Fibroblast of lung (primary cell): ENCODE results near the gene HBS1L.

Experiments
- EZH2 ChIP-seq: IDR thresholded peaks from 2 replicates; pipeline ENCODE4 v1.5.1; 2012; ENCODE audit warnings: low read length, control low read depth, mild to moderate bottlenecking; ENCODE audit errors: missing control alignments
- TF ChIP-seq, protein P1 (sequence below), 2 donors: IDR thresholded peaks in 1 of 2; conservative IDR thresholded peaks in 1 of 2; 1 replicate in 1 of 2; 2 replicates in 1 of 2; pipeline ENCODE4 v1.5.1; 2011 to 2012; ENCODE audit warnings: low read length in 2 of 2, control low read depth in 1 of 2, inconsistent platforms in 1 of 2, low read depth in 1 of 2, mild to moderate bottlenecking in 1 of 2

DNA sequence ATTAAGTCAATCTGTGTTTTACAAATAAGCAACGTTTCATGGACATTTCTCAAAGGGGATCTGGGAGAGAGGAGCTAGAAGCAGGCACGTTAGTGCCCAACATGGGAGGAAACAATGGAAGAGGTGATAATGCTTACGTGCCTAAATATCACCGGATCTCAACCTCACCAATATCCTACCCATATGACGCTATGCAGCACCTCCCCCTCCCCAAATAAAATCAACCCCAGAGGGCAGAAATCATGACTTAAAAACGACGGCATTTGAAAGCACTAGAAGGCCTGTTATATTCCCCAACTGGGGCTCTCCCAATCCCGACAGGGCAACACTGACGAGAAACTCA, 425 bp downstream of the HBS1L start:
- TF ChIP-seq, protein P1, sequence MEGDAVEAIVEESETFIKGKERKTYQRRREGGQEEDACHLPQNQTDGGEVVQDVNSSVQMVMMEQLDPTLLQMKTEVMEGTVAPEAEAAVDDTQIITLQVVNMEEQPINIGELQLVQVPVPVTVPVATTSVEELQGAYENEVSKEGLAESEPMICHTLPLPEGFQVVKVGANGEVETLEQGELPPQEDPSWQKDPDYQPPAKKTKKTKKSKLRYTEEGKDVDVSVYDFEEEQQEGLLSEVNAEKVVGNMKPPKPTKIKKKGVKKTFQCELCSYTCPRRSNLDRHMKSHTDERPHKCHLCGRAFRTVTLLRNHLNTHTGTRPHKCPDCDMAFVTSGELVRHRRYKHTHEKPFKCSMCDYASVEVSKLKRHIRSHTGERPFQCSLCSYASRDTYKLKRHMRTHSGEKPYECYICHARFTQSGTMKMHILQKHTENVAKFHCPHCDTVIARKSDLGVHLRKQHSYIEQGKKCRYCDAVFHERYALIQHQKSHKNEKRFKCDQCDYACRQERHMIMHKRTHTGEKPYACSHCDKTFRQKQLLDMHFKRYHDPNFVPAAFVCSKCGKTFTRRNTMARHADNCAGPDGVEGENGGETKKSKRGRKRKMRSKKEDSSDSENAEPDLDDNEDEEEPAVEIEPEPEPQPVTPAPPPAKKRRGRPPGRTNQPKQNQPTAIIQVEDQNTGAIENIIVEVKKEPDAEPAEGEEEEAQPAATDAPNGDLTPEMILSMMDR (conservative IDR thresholded peaks at IDR 0.05 in 1 of 2, IDR thresholded peaks at IDR 0.05 in 1 of 2; ENCODE audit: low read depth in 1 of 2, low read length in 2 of 2): no peak
- TF ChIP-seq EZH2: no peak
